Neural progenitor cell (in vitro differentiated cells): ENCODE results near the gene TBC1D14. TPM values are rescaled to one million over a fixed set of nuclear protein-coding genes. Genes with fewer than 3 reads are reported as not detected.
"Not testable (repeated sequence)": the region's sequence is repeated elsewhere in the genome, so short reads cannot be mapped to it uniquely, and the experiment has no call there.

Experiments
- DNase-seq: peaks from one replicate; pipeline ENCODE4 v3.0.0-alpha.2; 2016; ENCODE audit warnings: low spot score
- H2AFZ ChIP-seq: fragments of 200-600 bp; sonication (generic); replicated peaks from 2 replicates; pipeline ENCODE4 v1.6.1; 2016; ENCODE audit warnings: antibody characterized with exemption
- H3F3A ChIP-seq: fragments of 200-600 bp; sonication (generic); 2 replicates; pipeline ENCODE4 v1.6.1; 2016; ENCODE audit warnings: antibody characterized with exemption, low read depth
- H3K27ac ChIP-seq: fragments of 200-600 bp; sonication (generic); 2 replicates; pipeline ENCODE4 v1.5.1; 2016; ENCODE audit warnings: mild to moderate bottlenecking
- H3K27me3 ChIP-seq: fragments of 200-600 bp; sonication (generic); 2 replicates; pipeline ENCODE4 v1.6.1; 2016; ENCODE audit warnings: mild to moderate bottlenecking, moderate library complexity
- H3K36me3 ChIP-seq: fragments of 200-600 bp; sonication (generic); 2 replicates; pipeline ENCODE4 v1.5.1; 2016
- H3K4me1 ChIP-seq: fragments of 200-600 bp; sonication (generic); 2 replicates; pipeline ENCODE4 v1.6.1; 2016; ENCODE audit warnings: mixed run types
- H3K4me2 ChIP-seq: fragments of 200-600 bp; sonication (generic); 2 replicates; pipeline ENCODE4 v1.6.1; 2016
- H3K4me3 ChIP-seq: fragments of 200-600 bp; sonication (generic); 2 replicates; pipeline ENCODE4 v1.5.1; 2016
- H3K79me2 ChIP-seq: fragments of 200-600 bp; sonication (generic); 2 replicates; pipeline ENCODE4 v1.6.1; 2016; ENCODE audit warnings: low read depth
- H3K9ac ChIP-seq: fragments of 200-600 bp; sonication (generic); 2 replicates; pipeline ENCODE4 v1.6.1; 2016
- H3K9me3 ChIP-seq: fragments of 200-600 bp; sonication (generic); 2 replicates; pipeline ENCODE4 v1.5.1; 2016; ENCODE audit warnings: low read depth
- H4K20me1 ChIP-seq: fragments of 200-600 bp; sonication (generic); 2 replicates; pipeline ENCODE4 v1.6.1; 2016; ENCODE audit warnings: low read depth
- H3K27ac Mint-ChIP-seq: 3 replicates; pipeline ENCODE4 v1.8.0; 2021; ENCODE audit warnings: mixed read lengths
- H3K27me3 Mint-ChIP-seq: 2 replicates; pipeline ENCODE4 v1.8.0; 2022; ENCODE audit warnings: low read depth, mild to moderate bottlenecking, inconsistent platforms, moderate library complexity, mixed read lengths; ENCODE audit not compliant: insufficient read depth
- H3K36me3 Mint-ChIP-seq: 3 replicates; pipeline ENCODE4 v1.8.0; 2021; ENCODE audit warnings: mixed read lengths
- H3K4me1 Mint-ChIP-seq: 3 replicates; pipeline ENCODE4 v1.8.0; 2021; ENCODE audit warnings: mixed read lengths
- H3K4me3 Mint-ChIP-seq: 3 replicates; pipeline ENCODE4 v1.8.0; 2021; ENCODE audit warnings: mild to moderate bottlenecking, moderate library complexity, mixed read lengths
- H3K9me3 Mint-ChIP-seq: 3 replicates; pipeline ENCODE4 v1.8.0; 2020; ENCODE audit warnings: mixed read lengths
- CTCF ChIP-seq: fragments of 200-600 bp; sonication (generic); IDR thresholded peaks from 2 replicates; pipeline ENCODE4 v1.5.1; 2017; ENCODE audit warnings: antibody characterized with exemption, mild to moderate bottlenecking
- EZH2 ChIP-seq: fragments of 200-600 bp; sonication (generic); IDR thresholded peaks from 2 replicates; pipeline ENCODE4 v1.6.1; 2017; ENCODE audit warnings: antibody characterized with exemption, mild to moderate bottlenecking, moderate library complexity
- EZH2phosphoT487 ChIP-seq: fragments of 200-600 bp; sonication (generic); IDR thresholded peaks from 2 replicates; pipeline ENCODE4 v1.6.1; 2017; ENCODE audit warnings: antibody characterized with exemption
- total RNA-seq: library from RNA; depleted of rRNA; stranded (reverse); fragments of >200 nt; gene quantifications from 2 replicates; pipeline ENCODE4 v1.2.3, GENCODE V29; 2015; ENCODE audit warnings: low replicate concordance

TBC1D14 gene
- total RNA-seq, 1 donor from 2014 or later, result 47.9 TPM

- H3K36me3 ChIP-seq, result no peaks in the 10 kb centered on the region
- TF ChIP-seq EZH2, result no peak
- TF ChIP-seq EZH2phosphoT487, result no peak
- no peak for TF ChIP-seq CTCF
- no peaks in the 10 kb centered on the region for H3K79me2 ChIP-seq
- Mint-ChIP-seq H3K36me3 (no peaks in the 10 kb centered on the region), H3K27ac (no peak overlapping the region), H3K4me3 (no peak overlapping the region), H3K9me3 (no peaks in the 10 kb centered on the region), H3K27me3 (peaks cover 5% of the 10 kb centered on the region), H3K4me1 (peaks cover 9% of the 10 kb centered on the region)
- H3K4me2 ChIP-seq, result no peak overlapping the region
- H4K20me1 ChIP-seq, result no peaks in the 10 kb centered on the region
- no peak overlapping the region for H2AFZ ChIP-seq
- no peak overlapping the region for H3K27ac ChIP-seq
- H3K9ac ChIP-seq, result no peak overlapping the region
- peaks cover 4% of the 10 kb centered on the region for H3K4me1 ChIP-seq
- DNase-seq, result no peak
- H3K4me3 ChIP-seq, result no peak overlapping the region
- peaks cover 5% of the 10 kb centered on the region for H3K27me3 ChIP-seq
- H3K9me3 ChIP-seq, result no peaks in the 10 kb centered on the region
- H3F3A ChIP-seq, result peaks cover 3% of the 10 kb centered on the region
Observed at GRCh38 chr4:6902318-6903042, 7.1 kb upstream of the TBC1D14 start.

GRCh38 chr4:6905516-6906445, 3.8 kb upstream of the TBC1D14 start:
- H2AFZ ChIP-seq, result no peak overlapping the region
- peaks cover 6% of the 10 kb centered on the region for H4K20me1 ChIP-seq
- peaks cover 21% of the 10 kb centered on the region for H3K4me1 ChIP-seq
- H3K36me3 ChIP-seq, result no peaks in the 10 kb centered on the region
- no peak for DNase-seq
- peaks cover 10% of the 10 kb centered on the region for H3K27me3 ChIP-seq
- H3K4me2 ChIP-seq, result no peak overlapping the region
- TF ChIP-seq EZH2phosphoT487 (no peak), CTCF (no peak), EZH2 (no peak)
- no peak overlapping the region for H3K9ac ChIP-seq
- no peak overlapping the region for H3K4me3 ChIP-seq
- Mint-ChIP-seq H3K9me3 (no peaks in the 10 kb centered on the region), H3K27ac (no peak overlapping the region), H3K4me1 (peaks cover 27% of the 10 kb centered on the region), H3K4me3 (no peak overlapping the region), H3K36me3 (no peaks in the 10 kb centered on the region), H3K27me3 (peaks cover 11% of the 10 kb centered on the region)
- H3F3A ChIP-seq, result peaks cover 15% of the 10 kb centered on the region
- no peak overlapping the region for H3K27ac ChIP-seq
- peaks cover 8% of the 10 kb centered on the region for H3K79me2 ChIP-seq
- no peaks in the 10 kb centered on the region for H3K9me3 ChIP-seq

- not testable (repeated sequence) for H3K4me3 ChIP-seq, H3K27ac ChIP-seq, H2AFZ ChIP-seq, H3K9ac ChIP-seq, H3K9me3 Mint-ChIP-seq, DNase-seq, H3K36me3 Mint-ChIP-seq, H3K27ac Mint-ChIP-seq, H3K9me3 ChIP-seq, H3K4me3 Mint-ChIP-seq, H3K4me2 ChIP-seq, H3K36me3 ChIP-seq
- peaks cover 15% of the 10 kb centered on the region for H3F3A ChIP-seq
- H3K4me1 Mint-ChIP-seq, result peaks cover 32% of the 10 kb centered on the region
- peaks cover 11% of the 10 kb centered on the region for H3K27me3 Mint-ChIP-seq
- H3K27me3 ChIP-seq, result peaks cover 13% of the 10 kb centered on the region
- H4K20me1 ChIP-seq, result peaks cover 13% of the 10 kb centered on the region
- peaks cover 15% of the 10 kb centered on the region for H3K79me2 ChIP-seq
- H3K4me1 ChIP-seq, result peaks cover 26% of the 10 kb centered on the region
Observed at GRCh38 chr4:6906486-6906885, 3.1 kb upstream of the TBC1D14 start.
